Activated naive CD4-positive, alpha-beta T cell treated with anti-CD3 and anti-CD28 coated beads, Interleukin-2, amount 50 U/mL, for 16 hours (primary cell): ENCODE measurements around the gene HOMER3.

Experiments used
- DNase-seq: peaks from one replicate; pipeline ENCODE4 v3.0.0-alpha.2; 2020

HOMER3 gene

DNA sequence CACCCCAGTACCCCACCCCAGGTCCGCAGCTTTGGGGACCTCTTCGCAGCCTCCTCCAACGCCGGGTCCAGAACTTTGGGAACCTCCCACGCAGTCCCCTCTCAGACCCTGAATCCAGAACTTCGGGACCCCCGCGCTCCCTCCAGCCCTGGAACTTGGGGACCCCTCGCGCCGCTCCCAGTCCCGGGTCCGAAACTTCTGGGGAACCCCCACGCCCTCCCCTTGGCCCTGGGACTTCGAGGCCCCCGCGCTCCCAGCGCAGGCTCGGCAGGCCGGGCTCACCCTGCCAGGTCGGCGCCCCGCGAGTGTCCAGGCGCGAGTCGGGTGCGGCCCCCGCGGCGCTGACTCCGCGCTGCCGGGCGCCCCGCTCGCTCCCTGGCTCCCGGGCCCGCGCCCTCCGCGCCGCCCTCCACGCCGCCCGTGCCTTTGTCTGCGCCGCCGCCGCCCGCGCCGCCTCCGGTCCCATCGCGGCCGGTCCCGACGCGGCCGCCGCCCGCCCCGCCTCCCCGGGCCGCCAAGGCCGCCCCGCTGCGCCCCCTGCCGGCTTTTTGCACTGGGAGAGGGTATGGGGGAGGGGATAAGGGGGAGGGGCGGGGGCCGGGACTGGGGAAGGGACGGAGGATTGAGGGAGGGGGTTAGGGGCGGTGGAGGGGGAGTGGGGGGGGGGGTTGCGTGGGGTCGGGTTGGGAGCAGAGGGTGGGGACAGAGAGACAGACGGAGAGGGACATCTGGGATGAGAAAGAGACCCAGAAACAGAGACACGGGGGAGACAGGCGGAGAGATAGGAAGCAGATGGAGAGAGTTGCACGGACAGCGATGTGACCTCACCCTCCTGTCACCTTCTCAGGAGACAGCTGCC lies at the start of gene HOMER3:
Gene HOMER3 (minus strand): TSS at position 449 of the 859 bp plus-strand sequence. CDS start 2,235 bp downstream, outside the sequence.
- peak; percentile 80 for DNase-seq

DNA sequence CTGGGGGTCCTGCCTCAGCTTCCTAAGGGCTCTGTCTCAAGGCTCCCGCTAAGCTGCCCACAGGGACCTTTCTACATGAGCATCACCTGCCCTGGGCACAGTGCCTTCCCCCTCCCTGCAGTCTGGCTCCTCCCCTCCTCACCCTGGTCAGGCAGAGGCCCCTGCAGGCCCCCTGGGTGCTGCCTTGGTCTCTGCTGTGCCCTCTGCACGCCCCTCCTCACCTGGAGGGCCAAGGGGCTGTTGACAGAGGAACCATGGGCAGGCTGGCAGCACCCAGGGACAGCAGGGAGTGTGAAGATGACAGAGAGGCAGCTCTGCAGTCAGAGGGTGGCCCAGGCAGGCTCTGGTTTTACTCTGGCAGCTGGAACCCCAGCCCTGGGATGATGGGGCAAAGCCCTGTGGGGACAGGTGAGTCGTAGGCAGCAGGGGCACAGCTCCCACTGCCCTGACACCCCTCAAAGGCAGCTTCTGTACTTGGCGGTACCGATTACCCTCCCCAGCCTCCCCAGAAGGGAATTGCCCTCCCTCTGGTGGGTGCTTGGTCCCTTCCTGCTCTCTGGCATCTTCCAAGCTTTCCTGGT lies 49.2 kb upstream of the HOMER3 start:
- no peak for DNase-seq

DNA sequence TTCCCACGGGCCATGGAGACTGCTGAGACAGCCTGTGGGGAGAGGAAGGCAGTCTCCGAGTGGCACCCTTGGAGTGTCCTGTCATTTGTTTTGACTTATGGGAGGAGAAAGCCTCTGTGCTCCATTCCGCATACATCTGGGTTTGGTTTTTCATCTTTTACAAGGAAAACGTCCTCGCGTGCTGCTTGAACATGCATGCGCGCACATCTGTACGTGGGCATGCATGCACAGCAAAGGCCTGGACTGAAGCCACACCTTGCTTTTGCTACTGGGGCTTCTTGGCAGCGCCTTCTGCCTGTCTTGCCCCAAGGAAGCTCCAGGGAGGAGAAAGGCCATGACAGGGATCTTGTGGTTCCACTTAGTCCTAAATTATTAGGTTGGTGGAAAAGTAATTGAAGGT lies 48.3 kb upstream of the HOMER3 start:
- DNase-seq = no peak

DNA sequence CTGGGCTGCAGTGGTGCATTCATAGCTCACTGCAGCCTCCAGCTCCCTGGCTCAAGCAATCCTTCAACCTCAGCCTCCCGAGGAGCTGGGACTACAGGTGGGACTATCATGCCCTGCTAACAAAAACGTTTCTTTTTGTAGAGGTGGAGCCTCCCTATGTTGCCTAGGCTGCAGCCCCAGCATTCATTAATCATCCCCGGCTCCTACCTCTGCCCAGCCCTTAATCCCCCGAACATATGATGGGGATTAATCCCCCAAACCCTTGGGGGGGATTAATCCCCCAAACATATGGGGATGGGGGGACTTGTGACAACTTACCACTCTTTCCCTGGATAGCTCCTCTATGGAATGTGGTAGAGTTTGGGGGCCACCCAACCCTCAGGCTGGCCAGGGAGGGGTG lies 46.4 kb upstream of the HOMER3 start:
- DNase-seq = no peak

DNA sequence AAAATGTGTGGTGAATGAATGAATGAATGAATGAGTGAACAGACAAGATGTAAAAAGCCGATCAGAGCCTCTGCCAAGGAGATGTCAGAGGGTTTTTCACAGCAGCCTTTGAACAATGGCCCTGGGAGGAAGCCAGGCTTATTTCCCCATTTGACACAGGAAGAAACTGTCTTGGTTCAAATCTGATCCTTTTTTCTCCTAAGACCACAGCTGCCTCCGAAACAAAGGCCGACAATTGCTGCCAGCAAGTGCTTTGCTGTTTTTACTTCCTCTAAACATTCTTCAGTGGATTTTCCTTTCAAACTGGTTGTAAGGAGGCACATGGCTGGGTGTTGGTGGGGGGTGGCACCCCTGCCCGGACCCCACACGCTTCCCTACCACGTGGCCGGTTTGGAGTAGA lies 44.2 kb upstream of the HOMER3 start:
- no peak for DNase-seq

DNA sequence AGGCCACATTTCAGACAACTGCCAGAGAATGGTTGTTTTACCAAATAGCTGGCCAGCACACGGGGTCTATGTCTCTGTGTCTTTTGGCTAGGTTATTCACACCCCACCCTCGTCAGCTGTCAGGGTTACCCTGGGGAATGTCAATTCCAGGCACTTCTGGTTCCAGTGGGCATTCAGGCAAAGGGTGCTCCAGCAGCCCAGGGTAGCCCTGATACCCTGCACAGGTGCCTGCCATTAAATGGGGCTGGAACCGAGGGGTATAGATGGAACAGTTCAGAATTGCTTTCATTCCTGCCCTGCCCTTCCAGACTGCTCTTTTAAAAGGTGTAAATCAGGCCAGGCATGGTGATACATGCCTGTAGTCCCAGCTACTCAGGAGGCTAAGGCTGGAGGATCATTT lies 43.2 kb upstream of the HOMER3 start:
- no peak for DNase-seq

DNA sequence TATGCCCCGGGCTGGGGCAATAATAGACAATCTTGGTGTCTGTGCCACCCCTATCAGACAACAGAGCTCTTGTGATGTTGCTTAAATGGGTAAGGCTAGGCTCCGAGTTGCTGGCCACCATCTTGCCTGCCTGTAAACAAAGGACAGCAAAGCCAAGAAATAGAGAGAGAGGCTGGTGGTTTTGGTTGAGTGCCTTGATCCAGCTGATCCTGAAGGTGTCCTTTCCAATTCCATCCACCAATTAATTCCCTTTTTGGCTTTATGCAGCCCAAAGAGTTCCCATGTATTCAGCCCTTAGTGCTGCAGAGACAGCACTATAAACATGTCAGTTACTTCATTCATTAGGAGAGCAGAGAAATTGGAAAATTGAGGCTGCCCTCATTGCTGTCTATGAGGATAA lies 41.7 kb upstream of the HOMER3 start:
- DNase-seq = no peak

DNA sequence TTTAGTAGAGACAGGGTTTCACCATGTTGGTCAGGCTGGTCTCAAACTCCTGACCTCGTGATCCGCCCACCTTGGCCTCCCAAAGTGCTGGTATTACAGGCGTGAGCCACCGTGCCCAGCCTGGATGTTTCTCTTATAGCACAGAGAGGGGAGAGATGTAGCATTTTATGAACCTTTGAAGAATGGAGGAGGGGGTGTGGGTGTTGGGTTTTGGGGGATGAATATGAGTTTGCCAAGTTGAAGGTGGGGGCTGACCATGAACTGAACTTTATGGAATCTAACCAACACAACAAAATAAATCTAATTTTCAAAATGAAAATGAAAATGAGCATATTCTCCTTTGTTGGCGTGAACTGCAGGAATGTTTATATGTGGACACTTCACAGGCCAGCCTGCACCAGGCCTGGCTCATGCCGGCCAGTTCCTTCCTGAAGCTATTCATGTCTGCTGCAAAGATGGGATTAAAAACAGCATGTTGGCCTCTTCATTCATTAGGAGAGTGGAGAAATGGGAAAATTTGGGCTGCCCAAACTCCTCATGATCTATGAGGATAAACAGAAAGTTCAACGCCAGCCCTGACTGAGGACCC lies 39.5 kb upstream of the HOMER3 start:
- no peak for DNase-seq

DNA sequence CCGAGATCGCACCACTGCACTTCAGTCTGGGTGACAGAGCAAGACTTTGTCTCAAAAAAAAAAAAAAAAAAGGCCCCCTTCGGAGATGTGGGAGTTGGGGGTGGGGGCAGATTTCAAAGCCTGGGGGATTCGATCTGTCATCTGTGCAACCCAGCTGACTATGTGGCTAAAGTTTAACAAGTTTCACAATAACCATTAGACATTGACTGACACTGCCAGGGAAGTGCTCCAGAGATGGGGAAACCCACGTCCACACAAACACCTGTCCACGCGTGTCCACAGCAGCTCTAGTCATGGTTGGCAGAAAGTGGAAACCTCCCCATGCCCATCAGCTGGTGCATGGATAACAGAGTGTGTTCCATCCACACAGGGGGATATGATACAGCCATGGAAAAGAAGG lies 37.6 kb upstream of the HOMER3 start:
- no peak for DNase-seq

DNA sequence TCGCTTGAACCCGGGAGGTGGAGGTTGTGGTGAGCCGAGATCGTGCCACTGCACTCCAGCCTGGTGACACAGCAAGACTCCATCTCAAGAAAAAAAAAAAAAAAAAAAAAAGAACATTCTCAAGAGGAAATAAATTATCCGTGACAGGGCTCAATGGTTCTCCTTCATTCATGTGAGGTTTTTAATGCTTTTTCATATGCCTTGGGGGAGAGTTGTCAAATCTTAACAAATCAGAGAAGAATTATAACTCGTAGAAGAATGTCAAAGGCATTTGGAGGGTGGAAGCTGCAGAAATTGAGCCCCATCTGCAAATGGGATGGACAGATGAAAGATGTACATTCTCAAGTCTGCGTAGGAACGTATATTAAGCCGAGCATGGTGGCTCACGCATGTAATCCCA lies 34.9 kb upstream of the HOMER3 start:
- no peak for DNase-seq

DNA sequence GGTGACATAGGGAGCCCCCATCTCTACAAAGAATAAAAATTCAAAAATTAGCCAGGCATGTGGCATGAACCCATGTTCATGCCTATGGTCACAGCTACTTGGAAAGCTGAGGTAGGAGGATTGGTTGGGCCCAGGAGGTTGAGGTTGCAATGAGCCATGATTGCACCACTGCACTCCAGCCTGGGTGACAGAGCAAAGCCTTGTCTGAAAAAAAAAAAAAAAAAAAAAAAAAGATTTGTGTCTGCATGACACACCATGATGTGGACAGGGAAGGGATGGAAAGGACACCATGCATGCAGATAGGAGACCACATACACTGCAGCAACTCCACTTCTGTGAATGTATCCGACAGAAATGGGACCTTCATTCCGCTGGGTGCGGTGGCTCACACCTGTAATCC lies 34.0 kb upstream of the HOMER3 start:
- no peak for DNase-seq

DNA sequence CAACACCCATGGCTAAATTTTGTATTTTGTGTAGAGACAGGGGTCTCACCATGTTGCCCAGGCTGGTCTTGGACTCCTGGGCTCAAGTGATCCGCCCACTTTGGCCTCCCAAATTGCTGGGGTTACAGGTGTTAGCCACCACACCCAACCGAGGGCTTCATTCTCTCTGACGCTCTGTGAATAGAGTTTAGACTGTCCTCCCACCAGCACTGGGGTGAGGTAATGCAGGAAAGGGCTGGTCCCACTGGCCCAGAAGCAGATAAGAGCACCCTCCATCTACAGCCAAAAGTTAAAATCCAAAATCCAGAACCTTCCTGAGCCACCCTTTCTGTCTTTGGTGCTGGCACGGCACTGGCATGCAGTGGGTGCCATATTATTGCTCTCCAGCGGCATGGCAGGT lies 31.8 kb upstream of the HOMER3 start:
- no peak for DNase-seq

DNA sequence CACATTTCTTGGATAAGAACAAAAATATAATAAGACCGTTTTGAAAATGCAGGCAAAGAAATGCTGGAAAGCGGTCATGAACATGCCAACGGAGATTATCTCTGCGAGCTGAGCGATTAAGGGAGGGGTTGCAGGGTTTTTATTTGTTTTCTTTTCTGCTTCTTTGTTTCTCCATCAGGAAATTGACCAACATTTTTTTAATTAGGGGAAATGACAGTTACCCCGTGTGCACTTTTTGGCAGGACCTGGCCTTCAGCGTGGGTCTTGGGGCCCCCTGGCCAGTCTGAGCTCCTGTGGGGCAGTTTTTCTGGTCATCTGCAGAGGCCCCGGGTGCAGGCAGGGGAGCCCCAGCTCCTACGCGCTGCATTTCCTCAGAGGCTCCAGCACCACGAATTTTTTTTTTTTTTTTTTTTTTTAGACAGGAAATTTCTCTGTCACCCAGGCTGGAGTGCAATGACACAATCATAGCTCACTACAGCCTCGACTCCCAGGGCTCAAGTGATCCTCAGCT lies 31.3 kb upstream of the HOMER3 start:
- no peak for DNase-seq

DNA sequence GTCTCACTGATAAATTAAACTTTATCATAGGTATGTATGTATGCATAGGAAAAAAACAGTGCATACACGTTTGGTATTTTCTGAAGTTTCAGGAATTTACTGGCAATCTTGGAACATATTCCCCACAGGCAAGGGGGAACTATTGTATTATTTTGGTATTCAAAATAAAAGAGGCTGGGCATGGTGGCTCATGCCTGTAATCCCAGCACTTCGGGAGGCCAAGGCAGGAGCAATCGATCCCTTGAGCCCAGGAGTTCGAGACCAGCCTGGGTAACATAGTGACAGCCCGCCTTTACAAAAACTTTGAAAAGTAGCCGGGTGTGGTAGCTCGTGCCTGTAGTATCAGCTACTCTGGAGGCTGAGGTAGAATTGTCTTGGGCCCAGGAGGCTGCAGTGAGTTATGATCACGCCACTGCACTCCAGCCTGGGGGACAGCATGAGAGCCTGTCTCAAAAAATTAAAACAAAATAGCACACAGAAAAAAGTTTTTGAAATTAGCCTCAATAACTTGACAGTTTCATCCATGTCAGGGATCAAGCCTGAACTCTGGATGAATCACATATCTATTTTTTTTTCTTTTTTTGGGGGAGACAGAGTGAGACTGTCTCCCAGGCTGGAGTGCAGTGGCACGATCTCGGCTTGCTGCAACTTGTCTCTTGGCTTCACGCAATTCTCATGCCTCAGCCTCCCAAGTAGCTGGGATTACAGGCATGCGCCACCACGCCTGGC lies 29.1 kb upstream of the HOMER3 start:
- DNase-seq = no peak

DNA sequence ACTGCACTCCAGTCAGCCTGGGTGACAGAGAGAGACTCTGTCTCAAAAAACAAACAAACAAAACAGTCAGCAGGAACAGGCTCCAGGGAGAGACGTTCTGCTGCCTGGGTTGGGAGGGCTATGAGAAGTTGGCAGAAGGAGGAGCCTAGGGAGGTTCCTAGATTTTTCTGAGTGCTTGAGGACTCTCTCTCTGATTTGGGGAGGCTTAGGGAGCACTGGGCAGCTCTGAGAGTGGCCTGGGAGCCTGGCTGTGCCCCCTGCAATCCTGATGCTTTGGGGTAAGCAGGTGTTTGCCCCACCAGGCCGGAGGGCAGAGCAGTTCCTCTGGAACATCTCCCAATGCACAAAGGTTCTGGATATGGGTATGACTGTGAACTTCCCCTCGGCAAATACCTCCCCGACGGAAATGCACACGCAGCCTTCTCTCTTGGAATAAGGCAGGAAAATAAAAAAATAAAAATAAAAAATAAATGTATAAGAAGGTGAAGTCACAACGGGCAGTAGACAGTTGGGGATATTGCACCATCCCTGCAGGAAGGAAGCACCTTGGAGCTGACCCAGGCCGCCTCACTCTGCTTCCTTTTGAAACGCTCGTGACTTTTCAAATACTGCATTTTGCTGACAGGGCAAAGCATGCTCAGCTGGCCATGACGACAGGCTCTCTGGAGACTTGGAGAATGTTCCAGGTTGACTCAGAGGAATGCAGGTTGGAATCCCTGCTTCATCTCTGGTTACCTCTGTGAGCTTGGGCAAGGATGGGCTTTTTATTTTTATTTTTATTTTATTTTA lies 26.5 kb upstream of the HOMER3 start:
- no peak for DNase-seq

DNA sequence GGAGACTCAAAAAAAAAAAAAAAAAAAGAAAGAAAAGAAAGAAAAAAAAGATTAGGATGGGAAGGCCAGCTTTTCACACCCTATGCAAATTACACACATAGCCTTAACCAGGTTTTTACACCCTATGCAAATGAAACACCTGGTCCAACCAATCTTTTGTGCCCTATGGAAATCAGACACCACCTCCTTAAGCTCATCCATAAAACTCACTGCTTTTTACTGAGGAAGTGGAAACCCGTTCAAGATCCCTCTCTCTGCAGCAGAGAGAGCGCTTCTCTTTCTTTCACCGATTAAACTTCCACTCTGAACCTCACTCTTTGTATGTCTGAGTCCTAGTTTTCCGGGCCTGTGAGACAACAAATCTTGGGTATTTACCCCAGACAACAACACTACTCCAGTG lies 25.3 kb upstream of the HOMER3 start:
- no peak for DNase-seq

DNA sequence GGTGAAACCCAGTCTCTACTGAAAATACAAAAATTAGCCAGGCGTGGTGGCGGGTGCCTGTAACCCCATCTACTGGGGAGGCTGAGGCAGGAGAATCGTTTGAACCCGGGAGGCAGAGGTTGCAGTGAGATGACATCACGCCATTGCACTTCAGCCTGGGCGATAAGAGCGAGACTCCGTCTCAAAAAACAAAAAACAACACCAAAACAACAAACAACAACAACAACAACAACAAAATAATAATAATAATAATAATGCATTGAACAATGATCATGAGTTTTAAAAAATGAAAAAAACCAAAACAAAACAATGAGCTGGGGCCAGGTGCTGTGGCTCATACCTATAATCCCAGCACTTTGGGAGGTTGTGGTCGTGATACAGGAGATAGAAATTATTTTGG lies 23.1 kb upstream of the HOMER3 start:
- DNase-seq = no peak

DNA sequence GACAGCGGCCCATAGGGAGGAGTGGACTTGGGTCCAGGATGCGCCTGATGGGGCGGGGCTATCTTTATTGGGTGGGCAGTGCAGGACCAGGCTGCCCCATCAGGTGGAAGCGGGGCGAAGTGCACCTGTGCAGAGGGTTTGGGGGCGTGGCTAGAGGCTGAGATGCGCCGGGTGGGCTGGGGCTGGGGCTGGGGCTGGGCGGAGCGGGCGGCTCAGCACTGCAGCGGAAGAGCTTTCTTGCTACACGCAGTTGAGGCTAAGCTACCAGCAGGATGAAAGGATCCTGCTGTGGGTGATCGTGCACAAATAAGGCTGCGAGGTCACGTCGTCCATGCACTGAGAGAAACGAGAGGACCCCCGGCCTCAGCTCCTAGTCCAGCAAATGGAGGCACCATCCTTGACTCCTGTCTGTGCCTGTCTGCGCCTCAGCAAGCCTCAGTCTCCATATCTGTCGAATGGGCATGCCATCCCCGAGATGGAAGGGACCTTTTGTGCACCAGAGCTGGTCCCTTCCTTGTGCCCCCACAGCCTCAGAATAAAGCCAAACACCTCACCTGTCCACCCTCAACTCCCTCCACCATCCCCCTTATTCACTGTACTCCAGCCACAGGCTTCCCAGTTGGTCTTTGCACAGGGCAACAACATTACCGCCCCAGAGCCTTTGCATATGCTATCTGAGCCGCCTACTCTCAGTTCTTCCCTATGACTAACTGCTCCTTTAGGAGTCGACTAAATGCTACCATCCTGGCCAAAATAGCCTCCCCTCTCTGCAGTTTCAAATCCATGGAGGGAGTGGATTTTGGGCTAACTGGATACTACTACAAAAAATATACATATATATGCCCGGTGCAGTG lies 21.0 kb upstream of the HOMER3 start:
- peak; percentile 22 for DNase-seq

DNA sequence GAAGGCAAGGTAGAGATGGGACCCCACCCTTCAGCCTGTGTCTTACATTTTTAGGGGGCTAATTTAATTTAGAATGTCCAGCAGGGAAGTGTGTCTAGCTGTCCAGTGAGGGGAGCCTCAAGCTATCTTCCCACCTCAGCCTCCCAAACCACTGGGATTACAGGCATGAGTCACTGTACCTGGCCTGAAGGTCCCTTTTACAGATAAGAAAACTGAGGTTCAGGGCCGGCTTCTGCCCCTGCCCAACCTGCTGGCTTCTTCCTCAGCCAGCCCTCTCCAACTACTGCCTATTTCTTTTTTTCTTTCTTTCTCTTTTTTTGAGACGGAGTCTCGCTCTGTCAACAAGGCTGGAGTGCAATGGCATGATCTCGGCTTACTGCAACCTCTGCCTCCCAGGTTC lies 19.4 kb upstream of the HOMER3 start:
- DNase-seq = no peak

DNA sequence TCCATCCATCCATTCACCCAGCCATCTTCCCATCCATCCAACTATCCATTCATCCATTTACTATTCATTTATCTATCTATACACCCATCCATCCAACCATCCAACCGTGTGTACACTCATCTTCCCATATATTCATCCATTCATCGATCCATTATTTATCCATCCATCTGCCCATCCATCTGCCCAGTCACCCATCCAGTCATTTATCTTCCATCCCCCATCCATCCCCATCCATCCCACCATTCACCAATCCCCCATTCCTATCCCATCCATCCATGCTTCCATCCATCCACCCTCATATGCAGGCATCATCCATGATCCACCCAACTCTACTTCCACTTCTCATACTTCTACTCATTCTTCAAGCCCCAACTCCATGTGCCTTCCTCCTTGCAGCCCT lies 14.0 kb upstream of the HOMER3 start:
- DNase-seq = no peak

DNA sequence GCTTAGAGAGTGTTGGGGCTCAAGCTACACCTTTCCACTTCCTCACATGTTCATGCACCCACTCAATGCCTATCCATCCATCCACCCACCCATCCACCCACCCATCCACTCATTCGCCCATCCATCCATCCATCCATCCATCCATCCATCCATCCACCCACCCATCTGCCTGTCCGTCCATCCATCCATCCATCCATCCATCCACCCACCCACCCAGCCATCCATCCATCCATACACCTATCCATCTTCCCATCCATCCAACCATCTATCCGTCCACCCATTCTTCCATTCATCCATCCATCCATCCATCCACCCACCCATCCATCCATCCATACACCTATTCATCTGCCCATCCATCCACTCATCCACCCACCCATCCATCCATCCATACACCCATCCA lies 13.1 kb upstream of the HOMER3 start:
- DNase-seq = no peak
